Esophagus muscularis mucosa (tissue), 4 donors: ENCODE data around the gene PDS5B. TPM values are rescaled to one million over a fixed set of nuclear protein-coding genes. Genes with fewer than 3 reads are reported as not detected.

Source experiments
- DNase-seq: peaks from one replicate; pipeline ENCODE4 v3.0.0-alpha.2; 2017; ENCODE audit errors: extremely low spot score
- H3K27ac ChIP-seq, 4 donors: fragments of 200-600 bp; sonication (generic); replicated peaks in 1 of 4; 1 replicate in 3 of 4; 2 replicates in 1 of 4; pipeline ENCODE4 v1.5.1; 2016 to 2019; ENCODE audit warnings: mild to moderate bottlenecking in 1 of 4
- H3K27me3 ChIP-seq, 4 donors: fragments of 200-600 bp; sonication (generic); one replicate each; pipeline versions ENCODE4 v1.5.1 to v1.6.0; 2016 to 2019
- H3K36me3 ChIP-seq, 4 donors: fragments of 200-600 bp; sonication (generic); one replicate each; pipeline ENCODE4 v1.5.1; 2016 to 2019
- H3K4me1 ChIP-seq, 4 donors: fragments of 200-600 bp; sonication (generic); one replicate each; pipeline ENCODE4 v1.5.1; 2016 to 2019
- H3K4me3 ChIP-seq, 4 donors: fragments of 200-600 bp; sonication (generic); 1 replicate in 2 of 4; 2 replicates in 2 of 4; pipeline ENCODE4 v1.5.1; 2016 to 2019; ENCODE audit warnings: mild to moderate bottlenecking in 4 of 4, moderate library complexity in 1 of 4
- H3K9me3 ChIP-seq, 4 donors: fragments of 200-600 bp; sonication (generic); 1 replicate in 3 of 4; 2 replicates in 1 of 4; pipeline ENCODE4 v1.5.1; 2016 to 2019
- CTCF ChIP-seq, 3 experiments: fragments of 200-600 bp in 2 of 3; fragments of 450-650 bp in 1 of 3; sonication (generic) in 2 of 3; IDR thresholded peaks; one replicate each; pipeline ENCODE4 v1.5.1; 2017 to 2019; ENCODE audit warnings: antibody characterized with exemption in 3 of 3, mild to moderate bottlenecking in 2 of 3, moderate library complexity in 1 of 3
- EP300 ChIP-seq: sonication (generic); formaldehyde crosslinking; IDR thresholded peaks from one replicate; pipeline ENCODE4 v1.6.1; 2017; ENCODE audit warnings: antibody characterized with exemption
- POLR2A ChIP-seq: fragments of 450-650 bp; IDR thresholded peaks from one replicate; pipeline ENCODE4 v1.6.1; 2017; ENCODE audit warnings: antibody characterized with exemption, moderate library complexity, mild to moderate bottlenecking, low read depth
- POLR2AphosphoS5 ChIP-seq, 2 donors: sonication (generic); formaldehyde crosslinking; IDR thresholded peaks; one replicate each; pipeline ENCODE4 v1.6.1; 2017; ENCODE audit warnings: antibody characterized with exemption in 2 of 2
- WGBS: methylation state at CpG from one replicate; pipeline ENCODE4 v1.1.5; 2018; 5-methylcytosine and 5-hydroxymethylcytosine counted together
- intact Hi-C: fragments of 100-400 bp; cut with DNase I; formaldehyde crosslinking; loops from one replicate; pipeline ENCODE4 v1.15.1; 2023
- total RNA-seq, 4 donors: library from RNA; depleted of rRNA; stranded (reverse); fragments of >200 nt; gene quantifications; one replicate each; pipeline versions ENCODE4 v1.1.0 to v1.2.1, GENCODE V29; 2016

PDS5B gene
- total RNA-seq, 4 donors from 2014 or later: 33.1 to 58.6 (median 42.4) TPM

GRCh38 chr13:32735859-32736258 is 149.6 kb downstream of the PDS5B start:
- no peaks in the 10 kb centered on the region for H3K36me3 ChIP-seq
- DNase-seq: no peak
- H3K4me3 ChIP-seq: no peak overlapping the region
- H3K9me3 ChIP-seq: no peaks in the 10 kb centered on the region
- peak overlapping the region in 1 of 4 donors; percentile 56 for H3K27ac ChIP-seq
- TF ChIP-seq POLR2AphosphoS5 (IDR thresholded peaks at IDR 0.05) (no peak), EP300 (no peak), POLR2A (no peak)
- intact Hi-C loops: no loop called here
- H3K27me3 ChIP-seq: no peaks in the 10 kb centered on the region
- H3K4me1 ChIP-seq: peaks cover 6 to 37% (median 30%) of the 10 kb centered on the region in 4 donors

GRCh38 chr13:32736648-32737047 is 150.4 kb downstream of the PDS5B start:
- Histone ChIP-seq H3K4me1 (peaks cover 0 to 30% (median 22%) of the 10 kb centered on the region in 4 donors), H3K36me3 (peaks cover 0 to 7% (median 0%) of the 10 kb centered on the region in 4 donors), H3K4me3 (peak overlapping the region; percentile 34 to 45 (median 40)), H3K27ac (peak overlapping the region; percentile 48 to 73 (median 64)), H3K9me3 (no peaks in the 10 kb centered on the region), H3K27me3 (no peaks in the 10 kb centered on the region)
- DNase-seq: no peak
- intact Hi-C loops: no loop called here
- WGBS: 30% methylated on average over 4 of the region's 4 CpGs
- TF ChIP-seq POLR2AphosphoS5 (IDR thresholded peaks at IDR 0.05): no peak
- TF ChIP-seq CTCF (IDR thresholded peaks at IDR 0.05): no peak

GRCh38 chr13:32737111-32737571 is 150.9 kb downstream of the PDS5B start:
- peak overlapping the region; percentile 34 to 45 (median 40) for H3K4me3 ChIP-seq
- no peaks in the 10 kb centered on the region for H3K9me3 ChIP-seq
- H3K4me1 ChIP-seq: peaks cover 0 to 25% (median 18%) of the 10 kb centered on the region in 4 donors
- H3K36me3 ChIP-seq: peaks cover 0 to 11% (median 0%) of the 10 kb centered on the region in 4 donors
- DNase-seq: no peak
- no peak for TF ChIP-seq POLR2A
- TF ChIP-seq POLR2AphosphoS5 (IDR thresholded peaks at IDR 0.05): no peak
- TF ChIP-seq EP300: no peak
- no peak for TF ChIP-seq CTCF (IDR thresholded peaks at IDR 0.05)
- H3K27ac ChIP-seq: peak overlapping the region; percentile 48 to 73 (median 64)
- intact Hi-C loops: no loop called here
- no peaks in the 10 kb centered on the region for H3K27me3 ChIP-seq
- 13% methylated on average over 2 of the region's 2 CpGs for WGBS

DNA sequence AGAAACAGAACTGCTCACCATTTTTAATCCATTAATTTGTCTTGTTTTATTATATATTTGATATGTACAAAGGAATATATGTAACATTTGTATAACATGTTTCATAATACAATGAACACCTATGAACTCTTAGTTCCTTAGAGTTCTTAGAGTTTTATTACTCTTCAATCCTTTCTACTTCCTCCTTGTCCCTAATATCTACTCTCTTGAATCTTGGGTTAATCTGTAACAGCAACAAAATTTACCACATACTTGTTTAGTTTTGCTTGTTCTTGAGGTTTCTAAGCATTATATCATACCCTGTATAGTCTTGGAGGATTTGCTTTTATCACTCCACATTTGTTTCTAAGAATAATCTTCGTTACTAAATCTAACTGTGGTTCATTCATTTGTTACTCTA is 151.4 kb downstream of the PDS5B start:
- Histone ChIP-seq H3K27me3 (no peaks in the 10 kb centered on the region), H3K9me3 (no peaks in the 10 kb centered on the region), H3K27ac (peak overlapping the region; percentile 48 to 73 (median 64)), H3K4me3 (peak overlapping the region; percentile 34 to 45 (median 40)), H3K4me1 (peaks cover 0 to 25% (median 17%) of the 10 kb centered on the region in 4 donors), H3K36me3 (peaks cover 0 to 11% (median 2%) of the 10 kb centered on the region in 4 donors)
- no peak for DNase-seq
- TF ChIP-seq POLR2A (no peak), POLR2AphosphoS5 (IDR thresholded peaks at IDR 0.05) (no peak), EP300 (no peak), CTCF (IDR thresholded peaks at IDR 0.05) (no peak)
- intact Hi-C loops: no loop called here
- WGBS: 66% methylated on average over 1 of the region's 1 CpG

GRCh38 chr13:32745509-32745908 is 159.3 kb downstream of the PDS5B start:
- no peaks in the 10 kb centered on the region for H3K4me1 ChIP-seq
- DNase-seq: no peak
- peaks cover 0 to 34% (median 24%) of the 10 kb centered on the region in 4 donors for H3K36me3 ChIP-seq
- intact Hi-C loops: no loop called here
- WGBS: 92% methylated on average over 1 of the region's 1 CpG
- TF ChIP-seq CTCF (IDR thresholded peaks at IDR 0.05): no peak
- TF ChIP-seq POLR2AphosphoS5 (IDR thresholded peaks at IDR 0.05): no peak
- no peak for TF ChIP-seq EP300
- TF ChIP-seq POLR2A: no peak
- no peak overlapping the region for H3K27ac ChIP-seq
- H3K9me3 ChIP-seq: no peaks in the 10 kb centered on the region
- H3K27me3 ChIP-seq: no peaks in the 10 kb centered on the region
- no peak overlapping the region for H3K4me3 ChIP-seq
